LNCaP clone FGC (cell line): ENCODE results near the gene MAST4.

Experiments used
- DNase-seq: peaks from one replicate; pipeline ENCODE4 v3.0.0-alpha.2; 2011; ENCODE audit warnings: low read depth
- H3K4me3 ChIP-seq: 2 replicates; pipeline ENCODE4 v1.5.1; 2011; ENCODE audit warnings: mild to moderate bottlenecking, low read depth, low read length, control low read depth
- TF ChIP-seq, protein P1 (sequence below): IDR thresholded peaks from 2 replicates; pipeline ENCODE4 v1.5.1; 2012; ENCODE audit warnings: mild to moderate bottlenecking; ENCODE audit not compliant: control insufficient read depth, insufficient read depth; ENCODE audit errors: extremely low read depth

Gene MAST4

DNA sequence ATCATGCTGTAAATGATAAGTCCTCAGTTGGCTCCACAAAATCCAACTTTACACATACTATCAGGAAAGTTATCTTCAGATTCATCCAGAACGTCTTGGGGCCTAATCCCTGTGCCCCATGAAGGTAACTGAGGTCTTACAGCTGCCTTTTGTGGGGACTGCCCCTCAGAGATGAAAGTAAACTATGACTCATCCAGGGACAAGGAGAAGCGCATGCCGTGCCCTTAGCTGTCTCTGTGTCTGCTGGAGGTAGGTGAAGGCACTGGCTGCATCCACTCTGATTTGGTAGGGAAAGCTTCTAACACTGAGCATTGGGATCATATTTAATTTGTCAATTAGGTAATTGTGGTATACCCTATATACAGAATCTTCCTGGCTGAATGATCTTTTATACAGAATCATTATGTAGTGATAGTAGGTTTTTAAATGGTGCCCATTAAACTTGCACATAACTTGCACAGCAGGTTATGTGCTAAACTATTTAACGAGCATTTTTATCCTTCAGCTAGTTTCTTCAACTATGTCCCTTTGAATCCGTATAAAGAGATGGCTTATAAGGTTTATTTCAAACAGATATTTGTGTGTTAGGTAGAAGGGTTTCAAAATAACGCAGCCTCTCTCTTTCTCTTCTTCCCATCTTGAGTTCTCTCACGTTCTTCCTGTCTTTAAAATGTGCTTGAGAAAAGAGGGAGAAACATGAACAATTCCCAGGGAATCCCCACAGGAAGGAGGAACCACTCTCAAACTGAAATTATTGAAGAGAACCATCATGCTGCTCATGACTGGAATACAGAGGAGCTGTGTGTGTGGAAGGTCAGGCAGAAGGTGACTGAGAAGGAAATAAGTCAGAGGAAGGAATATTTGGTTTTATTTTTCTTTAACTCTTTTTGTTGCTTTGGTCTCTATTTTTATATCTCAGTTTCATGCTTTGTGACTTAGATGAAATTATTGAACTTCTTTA, 349.5 kb downstream of the MAST4 start:
- H3K4me3 ChIP-seq, result no peak overlapping the region
- DNase-seq, result no peak
- TF ChIP-seq, protein P1, sequence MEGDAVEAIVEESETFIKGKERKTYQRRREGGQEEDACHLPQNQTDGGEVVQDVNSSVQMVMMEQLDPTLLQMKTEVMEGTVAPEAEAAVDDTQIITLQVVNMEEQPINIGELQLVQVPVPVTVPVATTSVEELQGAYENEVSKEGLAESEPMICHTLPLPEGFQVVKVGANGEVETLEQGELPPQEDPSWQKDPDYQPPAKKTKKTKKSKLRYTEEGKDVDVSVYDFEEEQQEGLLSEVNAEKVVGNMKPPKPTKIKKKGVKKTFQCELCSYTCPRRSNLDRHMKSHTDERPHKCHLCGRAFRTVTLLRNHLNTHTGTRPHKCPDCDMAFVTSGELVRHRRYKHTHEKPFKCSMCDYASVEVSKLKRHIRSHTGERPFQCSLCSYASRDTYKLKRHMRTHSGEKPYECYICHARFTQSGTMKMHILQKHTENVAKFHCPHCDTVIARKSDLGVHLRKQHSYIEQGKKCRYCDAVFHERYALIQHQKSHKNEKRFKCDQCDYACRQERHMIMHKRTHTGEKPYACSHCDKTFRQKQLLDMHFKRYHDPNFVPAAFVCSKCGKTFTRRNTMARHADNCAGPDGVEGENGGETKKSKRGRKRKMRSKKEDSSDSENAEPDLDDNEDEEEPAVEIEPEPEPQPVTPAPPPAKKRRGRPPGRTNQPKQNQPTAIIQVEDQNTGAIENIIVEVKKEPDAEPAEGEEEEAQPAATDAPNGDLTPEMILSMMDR, result no peak

DNA sequence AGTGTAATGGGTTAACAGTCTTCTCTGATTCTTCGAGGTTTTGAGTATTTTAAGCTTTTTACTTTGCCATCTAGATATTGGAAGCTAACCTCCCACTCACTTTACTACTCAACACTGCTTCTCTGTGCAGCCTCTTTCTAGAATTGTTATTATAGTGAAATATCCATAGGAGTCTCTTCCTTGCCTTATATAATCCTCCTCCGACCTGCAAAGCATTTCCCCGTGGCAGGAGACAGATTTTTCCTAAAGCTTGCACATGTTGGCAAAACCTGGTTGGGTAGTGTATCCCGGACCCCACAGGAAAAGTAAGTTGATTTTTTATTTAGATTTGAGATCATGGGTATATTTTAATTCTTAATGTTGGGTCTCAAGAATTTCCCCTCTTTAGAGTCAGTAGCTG, 351.3 kb downstream of the MAST4 start:
- H3K4me3 ChIP-seq, result no peak overlapping the region
- DNase-seq, result no peak
- TF ChIP-seq, protein P1, result no peak

DNA sequence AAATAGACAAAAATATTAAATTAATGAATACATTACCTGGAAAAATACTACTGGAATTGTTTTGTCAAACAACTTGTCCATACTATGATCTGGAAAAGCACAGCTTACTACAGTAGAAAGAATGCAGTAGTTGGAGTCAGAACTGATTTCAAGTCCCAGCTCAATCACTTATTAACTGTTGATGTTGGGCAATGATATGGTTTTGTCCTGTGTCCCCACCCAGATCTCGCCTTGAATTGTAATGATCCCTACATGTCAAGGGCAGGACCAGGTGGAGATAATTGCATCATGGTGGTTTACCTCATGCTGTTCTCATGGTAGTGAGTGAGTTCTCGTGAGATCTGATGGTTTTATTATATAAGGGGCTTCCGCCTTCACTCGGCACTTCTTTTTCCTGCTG, 352.9 kb downstream of the MAST4 start:
- no peak for DNase-seq
- no peak overlapping the region for H3K4me3 ChIP-seq
- TF ChIP-seq, protein P1, result no peak

- TF ChIP-seq, protein P1, result no peak
- DNase-seq, result no peak
- no peak overlapping the region for H3K4me3 ChIP-seq
These were observed 356.0 kb downstream of the MAST4 start for GRCh38 chr5:66952153-66952552.

DNA sequence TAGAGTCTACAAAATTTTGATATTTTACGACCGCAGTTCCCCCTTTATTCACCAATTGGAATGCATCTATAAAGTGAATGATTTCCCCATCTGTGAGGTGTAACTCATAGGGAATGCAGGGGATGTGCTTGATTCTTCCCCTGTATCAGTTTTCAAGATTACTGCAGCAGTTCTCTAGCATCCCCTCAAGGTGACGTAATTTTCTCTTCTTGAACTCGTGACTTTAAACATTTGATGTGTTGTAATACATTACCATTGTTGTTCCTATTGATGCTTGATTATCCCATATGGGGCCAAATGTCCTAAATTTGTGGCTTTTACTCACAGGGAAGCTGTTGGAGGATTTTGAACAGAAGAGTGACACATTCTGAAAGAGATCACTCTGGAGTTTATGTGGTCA, 360.2 kb downstream of the MAST4 start:
- no peak for DNase-seq
- H3K4me3 ChIP-seq, result no peak overlapping the region
- TF ChIP-seq, protein P1, result no peak

DNA sequence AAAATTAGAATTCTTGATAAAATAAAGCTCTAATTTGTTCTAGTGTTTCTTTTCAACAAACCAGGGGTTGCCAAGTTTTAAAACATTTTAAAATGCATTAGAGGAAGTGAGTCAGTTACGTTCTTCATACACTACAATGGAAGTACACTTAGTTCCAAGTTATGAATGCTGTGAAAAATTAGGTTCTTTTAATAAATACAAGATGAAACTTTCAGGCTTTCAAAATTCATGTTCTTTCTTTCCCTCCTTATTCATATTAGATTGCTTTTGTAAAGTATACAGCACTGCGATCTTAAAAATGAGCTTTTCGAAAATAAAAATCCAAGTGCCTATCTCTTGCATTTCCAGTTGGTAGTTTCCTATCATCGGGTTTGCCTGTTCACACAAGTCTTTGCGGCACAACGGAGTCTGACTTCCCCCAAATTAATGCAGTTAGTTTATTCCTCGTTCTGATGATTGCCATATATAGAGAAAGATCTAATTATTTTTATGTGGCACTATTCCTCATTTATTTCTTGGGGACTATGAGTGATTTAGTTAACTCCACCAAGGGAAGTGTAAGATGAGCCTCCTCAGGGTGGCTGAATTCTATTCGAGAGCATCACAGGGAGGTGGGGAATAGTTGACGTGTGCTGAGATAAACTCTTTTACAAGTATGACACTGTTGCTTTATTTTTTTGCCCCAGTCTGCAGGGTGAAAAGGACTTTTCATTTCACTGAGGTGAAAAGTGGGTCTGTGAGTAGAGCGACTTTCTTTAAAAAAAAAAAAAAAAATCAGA, 362.2 kb downstream of the MAST4 start:
- TF ChIP-seq, protein P1, result no peak
- DNase-seq, result no peak
- no peak overlapping the region for H3K4me3 ChIP-seq
